Esophagus muscularis mucosa (tissue), 2 donors: Measurements from ENCODE around the gene NOXRED1.

Experiments used
- POLR2A ChIP-seq: fragments of 450-650 bp; IDR thresholded peaks from one replicate; pipeline ENCODE4 v1.6.1; 2017; ENCODE audit warnings: antibody characterized with exemption, moderate library complexity, mild to moderate bottlenecking, low read depth
- POLR2AphosphoS5 ChIP-seq, 2 donors: sonication (generic); formaldehyde crosslinking; IDR thresholded peaks; one replicate each; pipeline ENCODE4 v1.6.1; 2017; ENCODE audit warnings: antibody characterized with exemption in 2 of 2

GRCh38 chr14:77470224-77470870, 47.0 kb upstream of the NOXRED1 start:
- TF ChIP-seq POLR2A, result no peak
- no peak for TF ChIP-seq POLR2AphosphoS5 (IDR thresholded peaks at IDR 0.05)
